Cerebellar cortex (tissue), 1 donor: ENCODE results near the gene GLRA2.

ENCODE experiments used
- DNase-seq: peaks from one replicate; pipeline ENCODE4 v3.0.0-alpha.2; 2015; ENCODE audit warnings: low spot score

GLRA2 gene

GRCh38 chrX:14700982-14701381 is 171.6 kb downstream of the GLRA2 start:
- DNase-seq, result no peak

GRCh38 chrX:14702145-14702544 is 172.8 kb downstream of the GLRA2 start:
- DNase-seq, result no peak

GRCh38 chrX:14712096-14712495 is 182.8 kb downstream of the GLRA2 start:
- no peak for DNase-seq

GRCh38 chrX:14717949-14718348 is 188.6 kb downstream of the GLRA2 start:
- no peak for DNase-seq

- DNase-seq, result no peak
Observed at GRCh38 chrX:14718403-14718802, 189.1 kb downstream of the GLRA2 start.

- no peak for DNase-seq
Observed at GRCh38 chrX:14729058-14729457, 199.7 kb downstream of the GLRA2 start.

- no peak for DNase-seq
Observed at GRCh38 chrX:14738643-14739042, 209.3 kb downstream of the GLRA2 start.

- no peak for DNase-seq
Observed at GRCh38 chrX:14753441-14753840, 224.1 kb downstream of the GLRA2 start.

GRCh38 chrX:14758029-14758491 is 228.7 kb downstream of the GLRA2 start:
- DNase-seq, result no peak

GRCh38 chrX:14775416-14775815 is 246.1 kb downstream of the GLRA2 start:
- DNase-seq, result no peak

GRCh38 chrX:14776901-14777300 is 247.6 kb downstream of the GLRA2 start:
- DNase-seq, result no peak

- DNase-seq, result no peak
Observed at GRCh38 chrX:14777525-14777924, 248.2 kb downstream of the GLRA2 start.

GRCh38 chrX:14779580-14779979 is 250.2 kb downstream of the GLRA2 start:
- no peak for DNase-seq
